Measurements from ENCODE around the gene MIEN1. TPM values are rescaled to one million over a fixed set of nuclear protein-coding genes. Genes with fewer than 3 reads are reported as not detected.
"Not testable (repeated sequence)": the region's sequence is repeated elsewhere in the genome, so short reads cannot be mapped to it uniquely, and the experiment has no call there.

Gene MIEN1
- total RNA-seq, 1 donor from 2014 or later = 66.1 TPM

GRCh38 chr17:39699157-39699817 lies 31.0 kb downstream of the MIEN1 start:
- DNase-seq (ENCODE audit: low spot score) = not testable (repeated sequence)

GRCh38 chr17:39697961-39698360 lies 32.4 kb downstream of the MIEN1 start:
- no peak for DNase-seq (ENCODE audit: low spot score)

- DNase-seq (ENCODE audit: low spot score) = no peak
These were observed 33.6 kb downstream of the MIEN1 start for GRCh38 chr17:39696731-39697130.

- no peak for DNase-seq (ENCODE audit: low spot score)
These were observed 35.2 kb downstream of the MIEN1 start for GRCh38 chr17:39695089-39695474.

GRCh38 chr17:39694593-39694992 lies 35.7 kb downstream of the MIEN1 start:
- DNase-seq (ENCODE audit: low spot score) = no peak

- no peak for DNase-seq (ENCODE audit: low spot score)
These were observed 41.4 kb downstream of the MIEN1 start for GRCh38 chr17:39688945-39689344.

GRCh38 chr17:39688475-39688835 lies 41.9 kb downstream of the MIEN1 start:
- DNase-seq (ENCODE audit: low spot score) = no peak

GRCh38 chr17:39687546-39688474 lies 42.5 kb downstream of the MIEN1 start, which contains the start of gene PGAP3:
TSS of gene PGAP3 (minus strand) at chr17:39688057. CDS start at chr17:39688014, 43 bp downstream.
- DNase-seq (ENCODE audit: low spot score) = peak; percentile 86

- DNase-seq (ENCODE audit: low spot score) = no peak
These were observed 43.2 kb downstream of the MIEN1 start for GRCh38 chr17:39687101-39687545.

GRCh38 chr17:39684369-39685192 lies 45.8 kb downstream of the MIEN1 start:
- no peak for DNase-seq (ENCODE audit: low spot score)

GRCh38 chr17:39683295-39683939 lies 46.9 kb downstream of the MIEN1 start:
- no peak for DNase-seq (ENCODE audit: low spot score)

- no peak for DNase-seq (ENCODE audit: low spot score)
These were observed 50.7 kb downstream of the MIEN1 start for GRCh38 chr17:39679521-39680192.

Other genes with a start within 250 kb of the MIEN1 start
- gene NEUROD2, start 122.6 kb downstream of the MIEN1 start, total RNA-seq = not detected
- 2.4 TPM for gene PPP1R1B, start 103.6 kb downstream of the MIEN1 start, total RNA-seq
- 82.2 TPM for gene STARD3, start 93.4 kb downstream of the MIEN1 start, total RNA-seq
- 2.0 TPM for gene TCAP, start 65.2 kb downstream of the MIEN1 start, total RNA-seq
- 1.8 TPM for gene PNMT, start 62.1 kb downstream of the MIEN1 start, total RNA-seq
- 54.2 TPM for gene PGAP3, start 42.5 kb downstream of the MIEN1 start, total RNA-seq
- gene ERBB2, start 30.5 kb downstream of the MIEN1 start, total RNA-seq = 202 TPM
- 92.8 TPM for gene GRB7, start 7.4 kb upstream of the MIEN1 start, total RNA-seq
- 5.8 TPM for gene IKZF3, start 133.8 kb upstream of the MIEN1 start, total RNA-seq
- gene ZPBP2, start 137.7 kb upstream of the MIEN1 start, total RNA-seq = not detected
- 26.9 TPM for gene GSDMB, start 188.1 kb upstream of the MIEN1 start, total RNA-seq
- gene ORMDL3, start 197.1 kb upstream of the MIEN1 start, total RNA-seq = 73.6 TPM
- not detected for gene LRRC3C, start 197.2 kb upstream of the MIEN1 start, total RNA-seq
- gene GSDMA, start 232.5 kb upstream of the MIEN1 start, total RNA-seq = not detected

Data from mucosa of gallbladder (tissue), 1 donor.